Right lobe of liver (tissue), 6 donors: Measurements from ENCODE around the gene CCDC30. TPM values are rescaled to one million over a fixed set of nuclear protein-coding genes. Genes with fewer than 3 reads are reported as not detected.

Experiments used
- ATAC-seq, 4 donors: fragments of 200-7000 bp; cut with Tn5 transposase; one replicate each; pipeline ENCODE4 v1.9.1; 2020; ENCODE audit warnings: mild to moderate bottlenecking in 4 of 4, moderate library complexity in 4 of 4
- DNase-seq, 3 donors: peaks; one replicate each; pipeline ENCODE4 v3.0.0-alpha.2; 2020
- H3K27ac ChIP-seq, 3 donors: fragments of 200-600 bp; one replicate each; pipeline ENCODE4 v1.8.0; 2022
- H3K27me3 ChIP-seq, 2 donors: fragments of 200-600 bp; one replicate each; pipeline ENCODE4 v1.8.0; 2022
- H3K36me3 ChIP-seq, 4 donors: fragments of 200-600 bp; sonication (generic) in 1 of 4; one replicate each; pipeline versions ENCODE4 v1.5.1 to v1.8.0; 2017 to 2022; ENCODE audit warnings: control low read depth in 1 of 4
- H3K4me1 ChIP-seq, 4 donors: fragments of 200-600 bp; sonication (generic) in 1 of 4; one replicate each; pipeline versions ENCODE4 v1.5.1 to v1.8.0; 2017 to 2022; ENCODE audit warnings: control low read depth in 1 of 4
- H3K4me3 ChIP-seq, 3 donors: fragments of 200-600 bp; one replicate each; pipeline ENCODE4 v1.8.0; 2022
- H3K9me3 ChIP-seq, 4 donors: fragments of 200-600 bp; sonication (generic) in 1 of 4; one replicate each; pipeline versions ENCODE4 v1.5.1 to v1.8.0; 2017 to 2022; ENCODE audit warnings: control low read depth in 1 of 4
- POLR2A ChIP-seq: fragments of 450-650 bp; IDR thresholded peaks from one replicate; pipeline ENCODE4 v1.6.1; 2017; ENCODE audit warnings: antibody characterized with exemption, mild to moderate bottlenecking
- WGBS: methylation state at CpG from one replicate; pipeline ENCODE4 v1.1.6; 2018; ENCODE audit warnings: low coverage, low lambda C conversion rate; ENCODE audit not compliant: insufficient coverage; ENCODE audit errors: missing lambda C conversion rate; 5-methylcytosine and 5-hydroxymethylcytosine counted together
- intact Hi-C, 2 donors: fragments of 100-400 bp; cut with DNase I; formaldehyde crosslinking; loops; one replicate each; pipeline versions ENCODE4 v1.11.2 to v1.14.1; 2022
- total RNA-seq, 6 experiments: library from RNA; depleted of rRNA in 2 of 6; stranded (reverse); fragments of >200 nt in 2 of 6; fragmentation: NEBNext Ultra II Directional in 3 of 6; extraction: Animal tissue kit (Norgen Biotek cat#: 25700) in 3 of 6; gene quantifications; one replicate each; pipeline versions ENCODE4 v1.1.0 to v1.2.4, GENCODE V29; 2016 to 2023
- TF ChIP-seq, protein P1 (sequence below), 4 donors: fragments of 200-600 bp in 3 of 4; fragments of 450-650 bp in 1 of 4; IDR thresholded peaks; one replicate each; pipeline versions ENCODE4 v1.5.1 to v1.8.0; 2016 to 2022; ENCODE audit warnings: antibody characterized with exemption in 4 of 4, mild to moderate bottlenecking in 2 of 4
- donor health status: DM: no; HTN: yes; CAD: no.
- donor health status: DM: no; HTN: no; CAD: no.
- donor health status: DM: no; HTN: no; CAD: no.
- donor health status: DM: no; HTN: yes; CAD: no.
- donor health status: DM: no; HTN: yes; CAD: no.

The CCDC30 gene
- total RNA-seq, 6 experiments from 2014 or later = 0.37 to 1.4 (median 1.0) TPM

DNA sequence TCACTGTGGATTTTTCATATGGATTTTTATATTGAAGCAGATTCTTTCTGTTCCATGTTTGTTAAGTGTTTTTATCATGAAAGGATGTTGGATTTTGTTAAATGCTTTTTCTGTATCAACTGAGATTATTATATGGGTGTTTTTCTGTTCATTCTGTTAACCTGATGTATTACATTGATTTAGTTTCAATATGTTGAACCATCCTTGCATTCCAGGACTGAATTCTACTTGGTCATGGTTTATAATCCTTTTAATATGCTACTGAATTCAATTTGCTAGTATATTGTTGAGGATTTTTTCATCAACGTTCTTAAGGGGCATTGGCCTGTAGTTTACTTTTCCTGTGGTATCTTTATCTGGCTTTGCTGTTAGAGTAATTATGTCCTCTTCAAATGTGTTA, 55.8 kb downstream of the CCDC30 start:
- WGBS = 36% methylated on average over 1 of the region's 1 CpG
- no peak overlapping the region for H3K27ac ChIP-seq
- ATAC-seq = no peak
- no peaks in the 10 kb centered on the region for H3K4me1 ChIP-seq
- no peak for DNase-seq
- no peak overlapping the region for H3K4me3 ChIP-seq
- intact Hi-C loops = no loop called here
- peaks cover 0 to 7% (median 2%) of the 10 kb centered on the region in 4 donors for H3K9me3 ChIP-seq
- TF ChIP-seq, protein P1, sequence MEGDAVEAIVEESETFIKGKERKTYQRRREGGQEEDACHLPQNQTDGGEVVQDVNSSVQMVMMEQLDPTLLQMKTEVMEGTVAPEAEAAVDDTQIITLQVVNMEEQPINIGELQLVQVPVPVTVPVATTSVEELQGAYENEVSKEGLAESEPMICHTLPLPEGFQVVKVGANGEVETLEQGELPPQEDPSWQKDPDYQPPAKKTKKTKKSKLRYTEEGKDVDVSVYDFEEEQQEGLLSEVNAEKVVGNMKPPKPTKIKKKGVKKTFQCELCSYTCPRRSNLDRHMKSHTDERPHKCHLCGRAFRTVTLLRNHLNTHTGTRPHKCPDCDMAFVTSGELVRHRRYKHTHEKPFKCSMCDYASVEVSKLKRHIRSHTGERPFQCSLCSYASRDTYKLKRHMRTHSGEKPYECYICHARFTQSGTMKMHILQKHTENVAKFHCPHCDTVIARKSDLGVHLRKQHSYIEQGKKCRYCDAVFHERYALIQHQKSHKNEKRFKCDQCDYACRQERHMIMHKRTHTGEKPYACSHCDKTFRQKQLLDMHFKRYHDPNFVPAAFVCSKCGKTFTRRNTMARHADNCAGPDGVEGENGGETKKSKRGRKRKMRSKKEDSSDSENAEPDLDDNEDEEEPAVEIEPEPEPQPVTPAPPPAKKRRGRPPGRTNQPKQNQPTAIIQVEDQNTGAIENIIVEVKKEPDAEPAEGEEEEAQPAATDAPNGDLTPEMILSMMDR (IDR thresholded peaks at IDR 0.05) = no peak
- TF ChIP-seq POLR2A = no peak
- H3K36me3 ChIP-seq = peaks cover 0 to 2% (median 0%) of the 10 kb centered on the region in 4 donors
- no peaks in the 10 kb centered on the region for H3K27me3 ChIP-seq

DNA sequence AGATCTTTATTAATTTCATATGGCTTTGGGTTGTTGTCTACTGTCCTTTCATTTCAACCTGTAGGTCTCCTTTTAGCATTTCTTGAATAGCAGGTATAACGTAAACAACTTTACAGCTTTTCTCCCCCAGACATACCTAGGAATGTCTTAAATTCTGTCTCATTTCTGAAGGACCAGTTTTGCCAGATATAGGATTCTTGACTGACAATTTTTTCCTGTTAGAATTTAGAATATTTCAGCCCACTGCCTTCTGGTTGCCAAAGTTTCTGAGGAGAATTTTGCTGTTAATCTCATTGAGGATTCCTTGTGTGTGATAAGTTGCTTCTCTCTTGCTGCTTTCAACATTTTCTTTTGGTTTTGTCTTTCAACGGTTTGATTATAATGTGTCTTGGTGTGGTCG, 60.1 kb downstream of the CCDC30 start:
- H3K27ac ChIP-seq = no peak overlapping the region
- no peak overlapping the region for H3K4me3 ChIP-seq
- H3K9me3 ChIP-seq = peaks cover 0 to 7% (median 0%) of the 10 kb centered on the region in 4 donors
- H3K27me3 ChIP-seq = no peaks in the 10 kb centered on the region
- intact Hi-C loops = no loop called here
- H3K4me1 ChIP-seq = no peaks in the 10 kb centered on the region
- WGBS = 63% methylated on average over 3 of the region's 3 CpGs
- TF ChIP-seq, protein P1 (IDR thresholded peaks at IDR 0.05) = no peak
- H3K36me3 ChIP-seq = no peaks in the 10 kb centered on the region
- DNase-seq (no peak), ATAC-seq (no peak)

DNA sequence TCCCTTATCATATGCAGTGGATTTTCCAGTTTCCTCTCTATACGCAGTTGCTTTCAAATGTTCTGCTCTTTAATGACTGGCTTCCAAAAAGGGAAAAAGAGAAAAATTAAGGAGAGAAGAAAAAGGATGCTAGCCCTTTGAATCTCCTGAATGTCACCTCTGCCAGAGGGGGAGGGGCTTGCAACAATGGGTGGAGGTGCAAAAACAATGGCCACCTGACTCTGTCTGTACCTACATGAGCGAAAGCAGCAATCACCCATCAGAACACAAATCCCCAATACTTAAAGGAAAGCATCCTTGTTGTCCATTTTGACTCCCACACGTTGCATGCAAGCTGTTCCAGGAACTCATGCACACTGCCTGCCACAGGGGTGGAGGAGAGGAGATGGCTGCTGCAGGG, 61.2 kb downstream of the CCDC30 start:
- Histone ChIP-seq H3K27ac (no peak overlapping the region), H3K9me3 (no peaks in the 10 kb centered on the region), H3K36me3 (no peaks in the 10 kb centered on the region), H3K4me1 (no peaks in the 10 kb centered on the region), H3K4me3 (no peak overlapping the region), H3K27me3 (no peaks in the 10 kb centered on the region)
- intact Hi-C loops = no loop called here
- DNase-seq = no peak
- no peak for TF ChIP-seq POLR2A
- TF ChIP-seq, protein P1 (IDR thresholded peaks at IDR 0.05) = no peak
- no peak for ATAC-seq
- WGBS = 65% methylated on average over 2 of the region's 3 CpGs

DNA sequence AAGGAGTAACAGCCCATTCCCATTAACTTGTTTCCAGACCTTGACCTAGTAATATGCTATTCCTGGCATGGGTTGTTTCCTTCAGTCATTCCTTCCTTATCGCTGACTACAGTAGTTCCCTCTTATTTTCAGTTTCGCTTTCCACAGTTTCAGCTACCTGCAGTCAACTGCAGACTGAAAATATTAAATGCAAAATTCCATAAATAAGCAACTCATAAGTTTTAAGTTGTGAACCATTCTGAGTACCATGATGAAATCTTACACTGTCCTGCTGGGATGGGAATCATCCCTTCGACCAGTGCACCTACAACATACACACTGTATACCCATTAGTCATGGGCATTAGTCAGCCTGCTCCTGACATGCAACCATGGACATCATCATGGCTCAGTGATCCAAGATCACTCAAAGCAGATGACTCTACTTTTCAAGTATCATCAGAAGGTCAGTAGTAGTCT, 66.7 kb downstream of the CCDC30 start:
- TF ChIP-seq, protein P1 (IDR thresholded peaks at IDR 0.05) = no peak
- no peak for TF ChIP-seq POLR2A
- 30% methylated on average over 3 of the region's 3 CpGs for WGBS
- intact Hi-C loops = no loop called here
- H3K36me3 ChIP-seq = no peaks in the 10 kb centered on the region
- no peaks in the 10 kb centered on the region for H3K4me1 ChIP-seq
- H3K27ac ChIP-seq = no peak overlapping the region
- peak; percentile 57 to 88 (median 75) for ATAC-seq
- H3K27me3 ChIP-seq = no peaks in the 10 kb centered on the region
- H3K4me3 ChIP-seq = peak overlapping the region in 2 of 3 donors; percentile 6 to 10
- no peaks in the 10 kb centered on the region for H3K9me3 ChIP-seq
- no peak for DNase-seq

DNA sequence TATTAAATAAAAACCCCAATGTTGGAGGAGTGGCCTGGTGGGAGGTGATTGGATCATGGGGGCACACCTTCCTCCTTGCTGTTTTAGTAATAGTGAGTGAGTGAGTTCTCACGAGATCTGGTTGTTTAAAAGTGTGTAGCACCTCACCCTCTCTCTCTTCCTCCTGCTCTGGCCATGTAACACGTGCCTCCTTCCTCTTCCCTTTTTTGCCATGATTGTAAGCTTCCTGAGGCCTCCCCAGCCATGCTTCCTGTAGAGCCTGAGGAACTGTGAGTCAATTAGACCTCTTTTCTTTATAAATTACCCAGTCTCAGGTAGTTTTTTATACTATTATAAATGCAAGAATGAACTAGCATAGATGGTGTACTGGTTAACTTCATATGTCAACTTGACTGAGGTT, 68.0 kb downstream of the CCDC30 start:
- no peaks in the 10 kb centered on the region for H3K27me3 ChIP-seq
- H3K27ac ChIP-seq = no peak overlapping the region
- no peak overlapping the region for H3K4me3 ChIP-seq
- H3K4me1 ChIP-seq = no peaks in the 10 kb centered on the region
- 56% methylated on average over 1 of the region's 2 CpGs for WGBS
- intact Hi-C loops = no loop called here
- DNase-seq = no peak
- no peaks in the 10 kb centered on the region for H3K9me3 ChIP-seq
- TF ChIP-seq, protein P1 (IDR thresholded peaks at IDR 0.05) = no peak
- no peak for TF ChIP-seq POLR2A
- no peaks in the 10 kb centered on the region for H3K36me3 ChIP-seq
- ATAC-seq = no peak
